Loucy (cell line): ENCODE measurements around the gene FLT1.

Experiments used
- H2AFZ ChIP-seq: fragments of 200-600 bp; sonication (generic); 2 replicates; pipeline ENCODE4 v1.6.0; 2016; ENCODE audit warnings: antibody characterized with exemption, mild to moderate bottlenecking, low read length, moderate library complexity
- H3F3A ChIP-seq: fragments of 200-600 bp; 2 replicates; pipeline ENCODE4 v1.6.0; 2016; ENCODE audit warnings: antibody characterized with exemption, low read depth, mild to moderate bottlenecking
- H3K27me3 ChIP-seq: fragments of 200-600 bp; sonication (generic); 2 replicates; pipeline ENCODE4 v1.6.1; 2014; ENCODE audit warnings: low read length, mild to moderate bottlenecking; ENCODE audit not compliant: insufficient read depth, poor library complexity, severe bottlenecking
- H3K36me3 ChIP-seq: fragments of 200-600 bp; sonication (generic); 2 replicates; pipeline ENCODE4 v1.6.1; 2016; ENCODE audit warnings: low read length; ENCODE audit not compliant: insufficient read depth
- H3K4me1 ChIP-seq: fragments of 200-600 bp; sonication (generic); 2 replicates; pipeline ENCODE4 v1.5.1; 2014; ENCODE audit warnings: low read length, mild to moderate bottlenecking; ENCODE audit not compliant: insufficient read depth, poor library complexity, severe bottlenecking
- H3K4me2 ChIP-seq: fragments of 200-600 bp; sonication (generic); 2 replicates; pipeline ENCODE4 v1.6.0; 2014; ENCODE audit warnings: antibody characterized with exemption, low read length, low read depth, mild to moderate bottlenecking; ENCODE audit not compliant: poor library complexity, severe bottlenecking
- H3K4me3 ChIP-seq: fragments of 200-600 bp; sonication (generic); 2 replicates; pipeline ENCODE4 v1.5.1; 2014; ENCODE audit warnings: low read length, mild to moderate bottlenecking, mixed read lengths; ENCODE audit not compliant: poor library complexity, severe bottlenecking
- H3K79me2 ChIP-seq: fragments of 200-600 bp; sonication (generic); 2 replicates; pipeline ENCODE4 v1.6.1; 2014; ENCODE audit warnings: low read length; ENCODE audit not compliant: insufficient read depth
- H3K9ac ChIP-seq: fragments of 200-600 bp; sonication (generic); 2 replicates; pipeline ENCODE4 v1.6.0; 2014; ENCODE audit warnings: mild to moderate bottlenecking, low read depth, low read length, moderate library complexity; ENCODE audit not compliant: poor library complexity, severe bottlenecking
- H3K9me2 ChIP-seq: fragments of 200-600 bp; sonication (generic); replicated peaks from 2 replicates; pipeline ENCODE4 v1.6.1; 2016; ENCODE audit warnings: low read depth, low read length, mixed read lengths
- H3K9me3 ChIP-seq: fragments of 200-600 bp; sonication (generic); 2 replicates; pipeline ENCODE4 v1.6.1; 2014; ENCODE audit warnings: mild to moderate bottlenecking, antibody characterized with exemption, low read length, low read depth; ENCODE audit not compliant: insufficient read depth
- H4K20me1 ChIP-seq: fragments of 200-600 bp; sonication (generic); 2 replicates; pipeline ENCODE4 v1.6.0; 2014; ENCODE audit warnings: antibody characterized with exemption, low read length, mild to moderate bottlenecking; ENCODE audit not compliant: insufficient read depth, poor library complexity, severe bottlenecking
- CTCF ChIP-seq: fragments of 200-600 bp; sonication (generic); conservative IDR thresholded peaks from 2 replicates; pipeline ENCODE4 v1.5.1; 2014; ENCODE audit warnings: mild to moderate bottlenecking, antibody characterized with exemption, low read length
- EZH2phosphoT487 ChIP-seq: fragments of 200-600 bp; IDR thresholded peaks from 2 replicates; pipeline ENCODE4 v1.6.1; 2018; ENCODE audit warnings: antibody characterized with exemption, mild to moderate bottlenecking, moderate library complexity, borderline replicate concordance

Gene FLT1

GRCh38 chr13:28271056-28271840 lies 223.7 kb downstream of the FLT1 start:
- TF ChIP-seq EZH2phosphoT487 (no peak), CTCF (no peak)
- Histone ChIP-seq H3K9me3 (peaks cover 6% of the 10 kb centered on the region; the same call in 1 of the 2 replicates), H3K4me3 (no peak overlapping the region), H4K20me1 (no peaks in the 10 kb centered on the region), H3K4me2 (no peak overlapping the region), H3K36me3 (peaks cover 43% of the 10 kb centered on the region), H3F3A (peaks cover 15% of the 10 kb centered on the region; the same call in 1 of the 2 replicates), H3K4me1 (peaks cover 37% of the 10 kb centered on the region), H3K79me2 (0 out of 2 replicates have a peak, but pooled peaks cover 4% of the 10 kb centered on the region), H2AFZ (no peak overlapping the region), H3K9me2 (no peaks in the 10 kb centered on the region), H3K9ac (peak overlapping the region; percentile 32), H3K27me3 (no peaks in the 10 kb centered on the region)

- H3K27me3 ChIP-seq: no peaks in the 10 kb centered on the region
- no peaks in the 10 kb centered on the region for H3K9me2 ChIP-seq
- peaks cover 15% of the 10 kb centered on the region; the same call in 1 of the 2 replicates for H3F3A ChIP-seq
- H3K9me3 ChIP-seq: peaks cover 6% of the 10 kb centered on the region; the same call in 1 of the 2 replicates
- H3K9ac ChIP-seq: peak overlapping the region; percentile 64
- peaks cover 37% of the 10 kb centered on the region for H3K4me1 ChIP-seq
- TF ChIP-seq EZH2phosphoT487: no peak
- 0 out of 2 replicates have a peak, but pooled peaks have one; percentile 19 for TF ChIP-seq CTCF
- no peak overlapping the region for H2AFZ ChIP-seq
- peak overlapping the region; percentile 66 for H3K4me2 ChIP-seq
- peaks cover 45% of the 10 kb centered on the region for H3K36me3 ChIP-seq
- no peaks in the 10 kb centered on the region for H4K20me1 ChIP-seq
- H3K4me3 ChIP-seq: peak overlapping the region; percentile 41
- 0 out of 2 replicates have a peak, but pooled peaks cover 4% of the 10 kb centered on the region for H3K79me2 ChIP-seq
Observed at GRCh38 chr13:28268800-28269223, 226.1 kb downstream of the FLT1 start.

- Histone ChIP-seq H3K27me3 (no peaks in the 10 kb centered on the region), H3K9me3 (peaks cover 6% of the 10 kb centered on the region; the same call in 1 of the 2 replicates)
Observed at GRCh38 chr13:28267497-28267896, 227.4 kb downstream of the FLT1 start.

More at GRCh38 chr13:28267497-28267896, 227.4 kb downstream of the FLT1 start:
- no peak overlapping the region for H3K4me3 ChIP-seq
- H3K4me2 ChIP-seq: no peak overlapping the region
- H4K20me1 ChIP-seq: no peaks in the 10 kb centered on the region
- peaks cover 15% of the 10 kb centered on the region; the same call in 1 of the 2 replicates for H3F3A ChIP-seq
- no peak overlapping the region for H2AFZ ChIP-seq
- H3K36me3 ChIP-seq: peaks cover 52% of the 10 kb centered on the region
- no peaks in the 10 kb centered on the region for H3K9me2 ChIP-seq
- 0 out of 2 replicates have a peak, but pooled peaks cover 4% of the 10 kb centered on the region for H3K79me2 ChIP-seq
- peaks cover 37% of the 10 kb centered on the region for H3K4me1 ChIP-seq
- H3K9ac ChIP-seq: no peak overlapping the region
- no peak for TF ChIP-seq EZH2phosphoT487
- no peak for TF ChIP-seq CTCF
